HG03575 (cell line): ENCODE results near the gene LYZ.

Experiments used
- ATAC-seq: cut with Tn5 transposase; IDR thresholded peaks from one replicate; pipeline ENCODE4 v1.9.1; 2021; ENCODE audit not compliant: unreplicated experiment, insufficient number of reproducible peaks, low FRiP score; ENCODE audit errors: extremely low read depth

Gene LYZ

DNA sequence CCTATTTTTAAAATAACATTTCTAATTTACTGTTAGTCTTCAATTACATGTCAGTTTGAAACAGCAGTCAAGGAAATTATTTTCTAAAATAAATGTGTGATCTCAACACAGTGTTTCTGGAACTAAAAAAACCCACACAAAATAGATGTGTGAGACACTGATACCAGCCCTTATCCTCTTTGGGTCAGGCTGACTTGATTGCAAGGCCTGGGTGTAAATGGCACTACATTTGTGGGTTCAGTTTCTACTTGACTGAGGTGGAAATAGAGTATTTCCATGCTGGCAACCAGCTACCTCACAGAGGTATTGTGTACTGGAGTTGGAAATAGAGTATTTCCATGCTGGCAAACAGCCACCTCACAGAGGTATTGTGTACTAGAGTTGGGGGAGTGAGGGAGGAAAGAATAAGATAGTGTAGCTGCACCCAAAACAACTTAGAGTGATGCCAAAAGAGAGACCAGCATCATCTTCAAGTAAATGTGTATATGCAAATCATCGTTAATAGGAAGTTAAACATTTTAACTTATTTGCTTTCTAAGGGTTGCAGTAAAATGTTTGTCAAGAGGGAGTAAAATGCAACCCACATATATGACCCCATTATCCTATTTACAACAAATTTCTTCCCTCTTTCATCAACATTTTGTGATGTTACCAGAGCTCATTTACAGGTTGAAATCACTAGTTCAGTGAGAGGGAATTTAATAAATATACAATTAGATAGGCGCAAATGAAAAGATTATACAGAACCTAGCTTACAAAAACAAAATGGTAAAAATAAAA lies 10.7 kb upstream of the LYZ start:
- no peak for ATAC-seq

DNA sequence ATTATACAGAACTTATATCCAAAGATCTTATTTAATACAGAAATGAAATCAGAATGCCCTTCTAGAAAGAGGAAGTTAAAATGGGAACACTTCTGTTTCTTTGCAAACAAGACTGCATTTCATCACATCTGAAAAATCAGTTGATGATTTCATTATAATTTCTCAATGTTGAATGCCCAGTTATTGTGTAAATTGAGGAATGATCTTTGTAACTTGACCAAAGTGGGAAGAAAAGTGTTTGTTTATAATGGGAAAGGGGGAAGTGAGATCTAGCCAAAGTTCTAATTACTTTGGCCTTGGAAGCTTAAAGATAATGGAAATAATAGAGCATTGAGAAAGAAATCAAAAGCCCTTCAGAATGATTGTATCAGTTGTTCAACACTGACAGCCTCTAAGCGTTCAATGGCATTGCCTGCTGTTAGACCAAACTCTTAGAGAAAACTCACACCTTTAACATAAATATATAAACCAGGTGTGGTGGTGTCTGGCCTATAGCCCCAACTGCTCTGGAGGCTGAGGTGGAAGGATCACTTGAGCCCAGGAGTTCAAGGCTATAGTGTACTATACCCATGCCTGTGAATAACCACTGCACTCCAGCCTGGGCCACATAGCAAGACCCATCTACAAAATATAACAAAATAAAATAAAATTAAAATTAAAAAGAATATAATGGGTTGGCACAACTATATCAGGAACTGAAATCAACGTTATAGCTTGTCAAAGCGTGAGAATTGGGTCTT lies 9.9 kb upstream of the LYZ start:
- ATAC-seq: no peak

DNA sequence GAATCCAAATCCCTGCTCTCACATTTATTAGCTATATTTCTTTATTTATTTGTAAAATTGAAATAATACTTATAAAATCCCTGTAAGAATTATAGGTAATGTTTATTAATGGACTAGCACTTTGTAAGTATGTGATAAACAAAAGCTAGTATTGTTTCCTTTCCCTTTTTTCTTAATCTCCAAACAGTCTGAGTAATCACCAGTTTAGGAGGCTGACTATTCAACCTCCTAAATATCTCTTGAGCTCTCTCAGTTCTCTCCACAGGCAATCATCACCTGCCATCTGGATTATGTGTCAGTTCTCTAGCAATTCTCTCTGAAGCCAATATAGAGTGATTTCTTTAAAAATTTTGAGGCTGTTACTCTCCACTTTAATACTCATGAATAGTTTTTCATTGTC lies 9.2 kb upstream of the LYZ start:
- no peak for ATAC-seq

DNA sequence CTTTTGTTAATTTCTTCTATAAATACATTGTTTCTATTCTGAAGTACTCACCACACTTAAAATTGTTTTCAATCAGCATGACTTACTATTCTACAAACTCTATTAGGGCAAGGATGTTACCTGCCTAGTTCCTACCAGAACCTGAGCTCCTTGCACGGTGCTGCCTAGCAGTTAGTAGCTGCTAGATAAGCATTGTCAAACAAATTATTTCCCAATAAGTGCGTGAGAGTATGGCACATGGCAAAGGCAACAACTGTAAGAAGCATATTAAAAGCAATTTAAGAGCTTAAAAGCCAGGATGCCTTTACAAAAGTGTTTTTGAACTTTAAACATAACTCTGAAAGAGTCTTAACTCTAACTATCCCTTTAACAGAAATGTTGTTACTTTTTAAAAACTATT lies 8.2 kb upstream of the LYZ start:
- no peak for ATAC-seq

DNA sequence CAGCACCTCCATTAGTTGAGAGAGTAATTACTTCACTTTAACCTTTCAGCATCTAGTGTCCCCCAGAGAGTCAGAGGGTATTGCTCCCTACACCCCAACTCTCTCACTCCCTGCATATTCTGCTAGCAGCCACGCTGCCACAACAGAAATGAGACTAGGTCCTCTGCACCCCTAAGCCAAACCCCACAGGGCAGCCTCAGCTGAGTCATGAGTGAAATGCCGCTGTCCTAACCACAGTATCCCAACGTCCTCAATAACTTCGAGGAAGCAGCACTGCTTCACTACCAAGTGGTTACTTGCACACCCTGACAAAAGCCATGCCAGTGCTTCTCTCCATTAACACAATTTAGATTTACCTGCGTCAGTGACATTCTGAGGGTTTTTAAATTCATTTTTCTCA lies 6.9 kb upstream of the LYZ start:
- no peak for ATAC-seq

DNA sequence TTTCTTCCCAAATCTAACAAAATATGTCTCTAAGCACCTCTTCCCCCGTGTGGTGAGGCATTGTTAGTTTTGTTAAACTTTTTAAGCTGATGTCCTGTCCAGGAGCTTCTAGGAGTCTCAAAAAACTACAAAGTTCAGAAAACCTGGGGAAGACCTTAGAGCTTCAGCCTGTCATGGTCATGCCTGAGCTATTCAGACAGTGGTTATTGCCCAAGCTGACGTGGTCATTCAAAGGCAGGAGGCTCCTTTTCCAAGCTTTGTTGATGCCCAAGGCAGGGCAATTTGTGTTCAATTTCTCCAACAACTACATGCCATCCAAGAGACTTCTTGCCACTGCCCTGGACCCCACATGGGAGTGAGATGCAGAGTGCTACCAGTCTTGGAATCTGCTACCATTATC lies 5.8 kb upstream of the LYZ start:
- ATAC-seq: no peak

DNA sequence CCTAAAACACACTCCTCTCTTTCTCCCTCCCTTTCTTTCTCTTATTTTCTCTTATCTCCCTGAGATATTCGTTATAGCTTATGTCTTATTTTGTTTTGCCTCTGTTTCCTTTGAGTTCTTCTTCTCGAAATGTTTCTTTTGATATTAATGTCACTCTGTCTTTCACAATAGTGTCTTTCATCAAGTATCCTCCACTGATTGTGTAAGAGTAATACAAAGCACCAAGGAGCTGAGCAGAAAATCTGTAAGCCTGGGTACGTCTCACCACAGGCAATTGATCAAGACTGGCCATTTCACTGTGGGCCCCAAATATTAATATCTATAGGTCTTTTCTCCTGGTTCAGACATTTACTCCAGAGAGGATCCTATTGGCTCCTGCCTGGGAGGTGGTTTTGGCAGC lies 4.8 kb upstream of the LYZ start:
- ATAC-seq: no peak

DNA sequence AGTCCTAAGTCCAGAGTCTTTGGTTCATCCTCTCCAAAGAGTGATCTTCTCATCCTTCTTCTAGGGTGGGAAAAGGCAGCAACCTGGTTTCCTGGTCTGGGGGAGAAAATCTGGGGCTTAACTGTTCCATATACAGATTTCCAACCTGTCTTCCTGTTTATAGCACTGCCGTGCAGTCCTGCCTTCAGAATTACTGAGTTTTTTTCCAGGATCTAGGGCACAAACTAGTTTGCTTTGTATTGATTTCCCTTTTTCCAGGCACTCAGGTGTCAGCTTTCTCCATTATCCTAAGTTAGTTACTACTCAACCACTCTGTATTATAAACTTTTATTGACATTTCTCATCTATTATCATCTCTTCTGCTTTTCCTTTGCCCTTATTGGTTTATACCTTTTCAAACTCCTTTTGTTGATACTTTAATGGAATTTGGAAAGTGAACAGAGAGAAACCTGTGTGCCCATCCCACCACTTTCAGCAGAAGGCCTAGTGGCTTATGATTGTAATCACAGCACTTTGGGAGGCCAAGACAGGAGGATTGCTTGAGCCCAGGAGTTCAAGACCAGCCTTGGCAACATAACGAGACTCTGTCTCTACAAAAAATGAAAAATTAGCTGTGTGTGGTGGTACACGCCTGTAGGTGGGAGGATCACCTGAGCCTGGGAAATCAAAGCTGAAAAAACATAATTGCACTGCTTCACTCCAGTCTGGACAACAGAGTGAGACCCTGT lies 4.1 kb upstream of the LYZ start:
- ATAC-seq: no peak

DNA sequence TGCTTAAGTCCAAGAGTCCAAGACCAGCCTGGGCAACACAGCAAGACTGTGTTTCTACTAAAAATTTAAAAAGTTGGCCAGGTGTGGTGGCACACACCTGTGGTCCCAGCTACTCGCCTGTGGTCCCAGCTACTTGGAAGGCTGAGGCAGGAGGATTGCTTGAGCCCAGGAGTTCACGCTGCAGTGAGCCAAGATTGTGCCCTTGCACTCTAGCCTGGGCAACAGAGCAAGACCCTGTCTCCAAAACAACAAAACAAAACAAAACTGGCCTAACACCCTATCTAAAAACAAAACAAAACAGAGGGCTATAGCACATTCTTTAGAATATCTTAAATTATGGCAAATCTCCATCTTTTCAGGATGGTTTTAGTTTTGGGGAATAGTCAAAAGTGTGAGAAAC lies 3.1 kb upstream of the LYZ start:
- no peak for ATAC-seq

DNA sequence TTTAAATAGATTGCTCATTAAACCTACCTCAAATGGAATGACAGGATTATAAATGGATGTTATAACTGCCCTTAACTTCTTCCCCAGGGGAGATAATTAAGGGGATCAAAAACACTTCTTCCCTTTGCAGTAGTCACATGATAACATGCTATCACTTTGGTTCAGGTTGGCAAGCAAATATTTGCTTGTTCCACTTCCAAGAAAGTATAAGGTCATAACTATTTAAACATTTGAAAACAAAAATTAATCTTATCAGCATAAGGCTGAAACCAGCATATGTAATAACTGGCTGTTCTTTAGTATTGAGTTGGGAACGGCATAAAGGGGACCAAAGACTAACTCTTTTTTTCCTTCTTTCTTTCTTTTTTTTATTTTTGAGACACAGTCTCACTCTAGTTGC lies 2.4 kb upstream of the LYZ start:
- ATAC-seq: no peak

DNA sequence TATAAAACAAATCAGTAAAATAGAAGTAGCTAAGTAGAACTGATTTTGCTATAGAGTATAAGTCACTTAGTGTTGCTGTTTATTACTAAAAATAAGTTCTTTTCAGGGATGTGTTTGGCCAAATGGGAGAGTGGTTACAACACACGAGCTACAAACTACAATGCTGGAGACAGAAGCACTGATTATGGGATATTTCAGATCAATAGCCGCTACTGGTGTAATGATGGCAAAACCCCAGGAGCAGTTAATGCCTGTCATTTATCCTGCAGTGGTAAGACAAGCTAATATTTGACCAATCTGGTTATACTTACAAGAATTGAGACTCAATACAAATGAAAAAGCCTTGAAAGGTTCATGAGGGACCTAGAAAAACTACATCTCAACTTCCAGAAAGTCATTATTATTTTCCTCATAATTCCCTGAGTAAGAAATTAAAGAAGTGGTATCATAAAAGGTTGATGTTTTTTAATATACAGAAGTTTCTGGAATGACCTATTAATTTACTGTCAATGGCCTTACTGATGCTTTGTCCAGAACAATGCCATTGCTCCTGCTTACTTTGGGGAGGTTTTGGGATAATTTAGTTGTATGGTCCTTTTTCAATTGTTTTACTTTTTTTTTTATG lies 1.9 kb downstream of the LYZ start:
- ATAC-seq: no peak

DNA sequence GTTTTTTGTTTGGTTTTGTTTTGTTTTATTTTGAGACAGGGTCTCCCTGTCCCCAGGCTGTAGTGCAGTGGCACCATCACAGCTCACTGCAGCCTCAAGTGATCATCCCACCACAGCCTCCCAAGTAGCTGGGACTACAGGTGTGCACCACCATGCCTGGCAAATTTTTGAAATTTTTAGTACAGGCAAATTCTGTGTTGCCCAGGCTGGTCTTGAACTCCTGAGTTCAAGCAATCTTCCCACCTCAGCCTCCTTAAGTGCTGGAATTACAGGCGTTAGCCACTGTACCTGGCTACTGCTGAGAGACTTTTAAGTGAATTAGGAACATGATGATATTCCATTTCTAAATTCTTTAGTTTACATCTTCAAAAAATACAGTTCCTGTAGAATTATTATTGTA lies 2.6 kb downstream of the LYZ start:
- no peak for ATAC-seq

DNA sequence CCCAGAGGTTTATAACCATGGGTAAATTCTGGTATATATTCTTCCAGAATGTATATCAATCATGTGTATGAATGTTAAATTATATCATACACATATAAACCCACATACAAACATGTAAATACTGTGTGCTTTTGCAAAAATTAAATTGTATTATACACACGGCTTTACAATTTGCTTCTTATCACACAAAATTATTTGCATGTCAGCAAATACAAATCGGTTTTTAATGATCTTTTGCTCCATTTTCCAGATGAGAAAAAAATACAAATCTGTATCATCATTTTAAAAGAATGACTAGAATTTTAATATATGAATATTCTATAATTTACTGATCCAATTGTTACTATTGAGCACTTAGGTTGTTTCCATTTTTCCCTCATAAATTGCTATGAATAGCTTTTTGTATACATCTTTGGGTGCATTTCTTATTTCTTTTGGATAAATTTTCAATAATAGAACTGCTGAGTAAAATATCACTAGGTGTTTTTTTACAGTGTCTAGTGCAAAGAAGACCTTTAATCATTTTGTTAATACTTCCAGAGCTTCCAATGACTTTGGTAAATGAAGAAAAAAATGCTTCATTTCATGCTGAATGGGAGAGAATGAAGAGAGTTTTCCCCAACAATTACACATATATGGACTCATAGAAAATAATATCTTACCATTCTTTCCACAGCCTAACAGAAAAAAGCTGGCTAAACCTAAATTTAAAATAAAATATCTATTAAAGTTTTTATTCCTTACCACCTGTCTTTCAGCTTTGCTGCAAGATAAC lies 3.5 kb downstream of the LYZ start:
- ATAC-seq: no peak

DNA sequence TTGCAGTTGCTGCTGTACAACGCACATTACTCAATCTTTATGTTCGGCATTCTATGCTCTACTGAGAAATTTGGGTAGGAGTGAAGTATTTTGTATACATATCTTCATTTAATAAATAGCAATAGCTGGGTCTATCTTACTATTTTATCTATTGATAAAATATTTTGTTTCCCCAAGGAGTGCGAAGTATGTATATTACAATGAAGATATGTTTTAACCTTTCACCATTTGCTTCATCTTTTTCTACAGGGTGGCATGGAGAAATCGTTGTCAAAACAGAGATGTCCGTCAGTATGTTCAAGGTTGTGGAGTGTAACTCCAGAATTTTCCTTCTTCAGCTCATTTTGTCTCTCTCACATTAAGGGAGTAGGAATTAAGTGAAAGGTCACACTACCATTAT lies 4.7 kb downstream of the LYZ start:
- ATAC-seq: no peak

DNA sequence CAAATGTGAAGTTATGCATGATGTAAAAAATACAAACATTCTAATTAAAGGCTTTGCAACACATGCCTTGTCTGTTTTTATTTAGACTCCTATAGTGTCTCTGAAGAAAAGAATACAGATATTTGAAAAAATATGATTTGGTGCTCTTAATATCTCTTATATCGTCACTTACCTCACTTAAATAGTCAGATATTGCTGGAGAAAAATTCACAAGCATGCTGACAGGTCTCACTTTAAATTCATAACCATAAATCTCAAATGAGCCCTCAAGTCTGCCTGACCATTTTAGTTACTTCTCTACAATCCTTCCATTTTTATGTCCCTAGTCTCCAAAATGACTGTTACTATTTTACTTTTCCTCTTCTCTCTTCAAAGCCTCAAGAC lies 6.0 kb downstream of the LYZ start:
- ATAC-seq: no peak

DNA sequence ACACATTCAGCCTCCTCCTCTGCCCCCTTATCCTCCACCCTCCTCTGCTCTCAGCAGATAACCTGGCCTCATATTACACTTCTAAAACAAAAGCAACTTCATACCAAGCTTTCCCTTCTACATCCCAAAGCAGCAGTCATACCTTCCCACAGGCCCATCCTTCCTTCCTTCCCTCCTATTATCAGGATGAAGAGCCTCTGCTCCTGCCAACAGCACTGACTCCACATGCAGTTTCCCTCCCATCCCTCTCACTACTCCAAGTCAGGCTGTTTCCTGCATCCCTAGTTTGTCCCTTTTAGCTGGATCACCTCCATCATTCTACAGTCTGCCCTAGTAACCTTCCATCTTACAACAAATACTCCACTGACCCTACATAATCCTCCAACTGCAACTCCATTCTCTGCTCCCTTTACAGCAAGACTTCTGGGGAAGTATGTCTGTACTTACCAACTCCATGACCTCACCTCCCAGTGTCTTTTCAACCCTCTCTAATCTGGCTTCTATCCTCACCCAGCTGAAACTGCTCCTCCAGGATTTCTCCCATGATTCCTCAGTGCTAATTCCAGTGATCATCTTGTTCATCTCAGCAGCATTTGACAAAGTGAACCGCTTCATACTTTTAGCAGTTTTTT lies 6.5 kb downstream of the LYZ start:
- ATAC-seq: no peak

DNA sequence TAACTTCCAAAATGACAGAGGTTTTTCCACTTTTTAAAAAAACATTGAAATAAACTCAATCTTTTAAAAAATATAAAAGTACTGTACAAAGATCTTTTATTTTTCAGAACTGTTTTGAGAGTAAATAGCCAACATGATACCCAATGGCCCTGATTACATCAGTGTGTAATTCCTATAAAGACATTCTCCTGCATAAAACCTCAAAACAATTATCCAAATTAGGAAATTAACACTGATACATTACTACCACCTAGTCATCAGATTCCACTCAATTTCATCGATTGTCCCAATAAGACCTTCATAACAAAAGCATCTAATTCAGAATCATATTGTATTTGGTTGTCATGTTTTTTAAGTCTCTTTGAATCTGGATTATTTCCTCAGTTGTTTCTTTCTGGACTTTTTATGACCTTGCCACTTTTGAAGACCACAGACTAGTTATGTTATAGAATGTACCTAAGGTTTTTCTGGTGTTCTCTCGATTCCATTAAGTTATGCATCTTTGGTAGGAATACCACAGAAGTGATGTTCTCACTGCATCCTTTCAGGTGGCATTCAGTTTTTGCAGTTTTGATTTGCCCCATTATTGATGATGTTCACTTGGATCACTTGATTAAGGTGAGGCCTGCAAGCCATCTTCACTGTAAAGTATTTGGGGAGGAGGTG lies 7.3 kb downstream of the LYZ start:
- no peak for ATAC-seq
